ENCODE data around the gene PTPN14.

DNA sequence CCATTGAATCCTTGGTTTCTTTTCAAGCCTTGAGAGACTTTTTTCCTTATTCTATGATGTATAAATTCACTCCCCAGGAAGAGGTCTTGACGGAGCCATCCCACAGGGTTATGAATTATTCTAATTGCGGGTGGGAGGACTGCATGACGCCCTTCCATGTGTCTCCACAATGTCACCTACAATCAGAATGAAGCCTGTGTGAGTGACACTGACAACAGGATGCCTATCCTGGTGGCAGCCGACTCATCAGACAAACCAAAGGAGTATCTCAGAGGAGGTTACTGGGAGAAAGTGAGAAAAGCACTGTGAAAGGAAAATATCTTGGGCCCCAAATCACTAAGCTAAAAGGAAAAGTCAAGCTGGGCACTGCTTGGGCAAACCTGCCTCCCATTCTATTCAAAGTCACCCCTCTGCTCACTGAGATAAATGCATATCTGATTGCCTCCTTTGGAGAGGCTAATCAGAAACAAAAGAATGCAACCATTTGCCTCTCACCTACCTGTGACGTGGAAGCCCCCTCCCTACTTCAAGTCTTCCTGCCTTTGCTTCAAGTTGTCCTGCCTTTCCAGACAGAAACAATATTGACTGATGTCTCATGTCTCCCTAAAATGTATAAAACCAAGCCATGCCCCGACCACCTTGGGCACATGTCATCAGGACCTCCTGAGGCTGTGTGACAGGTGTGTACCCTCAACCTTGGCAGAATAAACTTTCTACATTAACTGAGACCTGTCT, 172.0 kb downstream of the PTPN14 start:
- TF ChIP-seq STAT1 (IDR thresholded peaks at IDR 0.05; ENCODE audit: unreplicated experiment) = no peak
- TF ChIP-seq REST (IDR thresholded peaks at IDR 0.05; ENCODE audit: unreplicated experiment) = no peak
- TF ChIP-seq CTCF (conservative IDR thresholded peaks at IDR 0.05; ENCODE audit: low read depth in 2 of 2) = no peak
- TF ChIP-seq EZH2 (IDR thresholded peaks at IDR 0.05; ENCODE audit: low read depth, unreplicated experiment) = no peak
- TF ChIP-seq ETS1 (IDR thresholded peaks at IDR 0.05) = no peak
- no peak for TF ChIP-seq POLR2AphosphoS5 (IDR thresholded peaks at IDR 0.05; ENCODE audit: low read depth)

All from GM23338 (cell line).